ENCODE results near the gene SMC4. TPM values are rescaled to one million over a fixed set of nuclear protein-coding genes. Genes with fewer than 3 reads are reported as not detected.
"Not testable (repeated sequence)": the region's sequence is repeated elsewhere in the genome, so short reads cannot be mapped to it uniquely, and the experiment has no call there.

The SMC4 gene
- 100 to 1,000 TPM; 159 to 287 TPM for total RNA-seq

DNA sequence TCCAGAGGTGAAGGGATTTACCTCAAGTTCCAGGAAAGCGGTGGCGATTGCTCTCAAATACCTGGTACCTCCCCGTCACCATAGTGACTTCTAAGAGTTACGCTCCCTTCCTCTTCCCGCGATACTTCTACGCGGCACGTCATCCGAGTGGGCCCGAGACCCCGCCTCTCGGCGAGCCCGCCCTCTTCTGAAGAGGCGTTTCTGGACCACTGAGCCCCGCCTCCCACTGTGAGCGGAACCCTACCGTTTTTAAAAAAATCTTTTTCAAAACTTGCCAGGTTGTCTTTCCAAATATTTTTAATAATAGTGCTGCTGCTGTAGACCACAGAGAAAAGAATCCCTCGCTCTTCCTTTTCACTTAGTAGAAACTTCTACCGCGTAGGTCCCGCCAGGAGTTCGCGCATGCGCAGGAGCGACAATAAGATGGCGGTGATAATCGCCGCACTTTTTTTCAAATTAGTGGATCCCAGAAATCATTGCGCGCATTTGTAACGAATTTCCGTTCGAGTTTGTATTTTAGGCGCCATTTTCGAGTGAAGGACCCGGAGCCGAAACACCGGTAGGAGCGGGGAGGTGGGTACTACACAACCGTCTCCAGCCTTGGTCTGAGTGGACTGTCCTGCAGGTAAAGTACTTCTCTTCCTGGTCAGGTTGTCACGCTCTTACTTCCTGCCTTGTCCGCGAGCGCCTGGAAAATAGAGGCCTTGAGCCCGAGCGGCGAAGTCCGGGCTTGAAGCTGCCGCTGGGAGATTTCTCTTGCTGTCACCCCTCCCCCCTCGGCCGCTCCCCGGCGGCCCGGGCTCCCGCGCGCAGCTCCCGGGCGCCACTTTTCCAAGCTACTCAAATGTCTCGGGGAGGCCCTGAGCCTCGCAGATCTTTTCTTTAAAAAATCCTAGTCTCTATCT, at the start of gene SMC4, which contains the start of gene IFT80:
TSS of gene SMC4 (plus strand) at position 526 of the 905 bp plus-strand sequence. CDS start 1,177 bp downstream, outside the sequence.
TSS of gene IFT80 (minus strand) at position 101 of the 905 bp plus-strand sequence. CDS start 14,625 bp downstream, outside the sequence.
- DNase-seq (ENCODE audit: low spot score in 2 of 2) (peak; percentile 91 to 95), ATAC-seq (peak; percentile 97 to 98)
- peaks cover 44 to 47% of the 10 kb centered on the region in 2 donors for H3K36me3 Mint-ChIP-seq
- no peaks in the 10 kb centered on the region for H3K9me3 Mint-ChIP-seq
- peak within 1 kb of the TSS; percentile 100 for H3K27ac Mint-ChIP-seq

GRCh38 chr3:160355826-160356225, 43.6 kb upstream of the SMC4 start:
- ATAC-seq (no peak), DNase-seq (ENCODE audit: low spot score in 2 of 2) (no peak)
- H3K27ac Mint-ChIP-seq: no peak overlapping the region
- H3K36me3 Mint-ChIP-seq: peaks cover 0 to 2% of the 10 kb centered on the region in 2 donors
- H3K9me3 Mint-ChIP-seq: no peaks in the 10 kb centered on the region

- H3K36me3 Mint-ChIP-seq: peaks cover 25% of the 10 kb centered on the region in 2 donors
- DNase-seq (ENCODE audit: low spot score in 2 of 2); ATAC-seq; H3K27ac Mint-ChIP-seq; H3K9me3 Mint-ChIP-seq: not testable (repeated sequence)
Measured at GRCh38 chr3:160362896-160363295, 36.6 kb upstream of the SMC4 start.

GRCh38 chr3:160365869-160366522, 33.5 kb upstream of the SMC4 start:
- no peak overlapping the region for H3K27ac Mint-ChIP-seq
- no peak for DNase-seq (ENCODE audit: low spot score in 2 of 2)
- ATAC-seq: no peak
- no peaks in the 10 kb centered on the region for H3K9me3 Mint-ChIP-seq
- H3K36me3 Mint-ChIP-seq: peaks cover 21 to 25% of the 10 kb centered on the region in 2 donors

GRCh38 chr3:160368804-160369203, 30.6 kb upstream of the SMC4 start:
- H3K9me3 Mint-ChIP-seq: no peaks in the 10 kb centered on the region
- no peak for DNase-seq (ENCODE audit: low spot score in 2 of 2)
- no peak for ATAC-seq
- peaks cover 8% of the 10 kb centered on the region in 2 donors for H3K36me3 Mint-ChIP-seq
- H3K27ac Mint-ChIP-seq: no peak overlapping the region

GRCh38 chr3:160369784-160370183, 29.7 kb upstream of the SMC4 start:
- Mint-ChIP-seq H3K36me3 (peaks cover 12 to 18% of the 10 kb centered on the region in 2 donors), H3K9me3 (no peaks in the 10 kb centered on the region), H3K27ac (no peak overlapping the region)
- ATAC-seq (no peak), DNase-seq (ENCODE audit: low spot score in 2 of 2) (no peak)

- H3K27ac Mint-ChIP-seq: no peak overlapping the region
- H3K9me3 Mint-ChIP-seq: no peaks in the 10 kb centered on the region
- no peak for ATAC-seq
- peaks cover 12 to 19% of the 10 kb centered on the region in 2 donors for H3K36me3 Mint-ChIP-seq
- no peak for DNase-seq (ENCODE audit: low spot score in 2 of 2)
Measured at GRCh38 chr3:160370987-160371857, 28.2 kb upstream of the SMC4 start.

GRCh38 chr3:160372780-160373179, 26.7 kb upstream of the SMC4 start:
- Mint-ChIP-seq H3K9me3 (no peaks in the 10 kb centered on the region), H3K36me3 (peaks cover 7 to 14% of the 10 kb centered on the region in 2 donors), H3K27ac (no peak overlapping the region)
- no peak for ATAC-seq
- no peak for DNase-seq (ENCODE audit: low spot score in 2 of 2)

- no peaks in the 10 kb centered on the region for H3K9me3 Mint-ChIP-seq
- ATAC-seq (no peak), DNase-seq (ENCODE audit: low spot score in 2 of 2) (no peak)
- no peak overlapping the region for H3K27ac Mint-ChIP-seq
- H3K36me3 Mint-ChIP-seq: peaks cover 7 to 14% of the 10 kb centered on the region in 2 donors
Measured at GRCh38 chr3:160373655-160374054, 25.8 kb upstream of the SMC4 start.

DNA sequence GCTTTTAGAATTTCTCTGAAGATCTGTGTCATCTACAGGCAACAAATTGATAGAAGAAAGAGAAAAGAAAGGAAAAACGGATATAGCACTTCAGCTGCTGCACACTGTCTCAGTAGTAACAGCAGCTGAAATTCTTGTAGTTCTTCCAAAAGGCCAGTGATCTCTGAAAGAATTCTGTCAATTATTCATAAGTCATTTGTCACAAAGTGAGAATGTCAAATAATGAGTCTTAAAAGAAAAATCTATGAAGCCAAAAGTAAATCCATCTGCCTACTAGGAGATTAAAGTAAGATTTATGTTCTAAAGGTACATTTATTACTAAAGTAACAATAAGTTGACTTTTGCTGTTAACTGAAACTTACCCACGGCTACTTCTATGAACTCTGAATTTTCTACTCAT, 25.0 kb upstream of the SMC4 start:
- H3K36me3 Mint-ChIP-seq: peaks cover 7 to 20% of the 10 kb centered on the region in 2 donors
- DNase-seq (ENCODE audit: low spot score in 2 of 2): no peak
- no peak for ATAC-seq
- H3K9me3 Mint-ChIP-seq: no peaks in the 10 kb centered on the region
- H3K27ac Mint-ChIP-seq: no peak overlapping the region

DNA sequence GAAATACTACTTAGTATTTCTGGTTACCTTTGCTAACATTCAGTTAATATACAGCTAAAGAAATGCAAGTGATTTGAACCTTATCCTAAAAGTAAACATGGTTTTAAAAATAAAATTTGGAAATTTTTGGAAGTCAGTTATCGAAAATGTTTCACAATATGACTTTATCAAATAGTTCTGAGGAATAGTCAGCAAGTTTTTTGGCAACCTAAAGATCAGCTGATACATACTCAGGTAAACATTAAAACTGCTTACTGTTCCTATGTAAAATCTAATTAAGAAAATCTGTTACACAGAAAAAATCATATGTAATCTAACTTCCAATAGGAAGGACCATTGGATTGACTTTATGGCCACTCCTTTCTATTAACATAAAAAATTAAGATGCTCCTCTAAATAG, 24.5 kb upstream of the SMC4 start:
- peaks cover 7 to 20% of the 10 kb centered on the region in 2 donors for H3K36me3 Mint-ChIP-seq

DNA sequence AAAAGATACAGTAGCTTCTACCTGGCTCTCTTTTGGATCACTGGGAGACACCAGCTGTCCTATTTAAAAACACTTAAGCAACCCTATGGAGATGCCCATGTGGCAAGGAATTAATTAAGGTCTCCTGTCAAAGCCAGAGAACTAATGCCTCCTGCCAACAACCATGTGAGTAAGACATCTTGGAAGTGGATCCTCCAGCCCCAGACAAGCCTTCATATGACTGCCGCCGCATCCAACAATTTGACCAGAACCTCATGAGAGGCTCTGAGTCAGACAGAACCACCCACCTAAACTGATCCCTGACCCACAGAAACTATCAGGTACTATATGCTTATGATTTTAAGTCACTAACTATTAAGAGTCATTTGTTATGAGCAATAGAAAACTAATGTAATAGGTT, 22.8 kb upstream of the SMC4 start:
- ATAC-seq: no peak
- H3K27ac Mint-ChIP-seq: no peak overlapping the region
- DNase-seq (ENCODE audit: low spot score in 2 of 2): no peak
- H3K36me3 Mint-ChIP-seq: peaks cover 7 to 20% of the 10 kb centered on the region in 2 donors
- H3K9me3 Mint-ChIP-seq: no peaks in the 10 kb centered on the region

More for the DNA sequence above, 24.5 kb upstream of the SMC4 start:
- Mint-ChIP-seq H3K27ac (no peak overlapping the region), H3K9me3 (no peaks in the 10 kb centered on the region)
- DNase-seq (ENCODE audit: low spot score in 2 of 2): no peak
- no peak for ATAC-seq

DNA sequence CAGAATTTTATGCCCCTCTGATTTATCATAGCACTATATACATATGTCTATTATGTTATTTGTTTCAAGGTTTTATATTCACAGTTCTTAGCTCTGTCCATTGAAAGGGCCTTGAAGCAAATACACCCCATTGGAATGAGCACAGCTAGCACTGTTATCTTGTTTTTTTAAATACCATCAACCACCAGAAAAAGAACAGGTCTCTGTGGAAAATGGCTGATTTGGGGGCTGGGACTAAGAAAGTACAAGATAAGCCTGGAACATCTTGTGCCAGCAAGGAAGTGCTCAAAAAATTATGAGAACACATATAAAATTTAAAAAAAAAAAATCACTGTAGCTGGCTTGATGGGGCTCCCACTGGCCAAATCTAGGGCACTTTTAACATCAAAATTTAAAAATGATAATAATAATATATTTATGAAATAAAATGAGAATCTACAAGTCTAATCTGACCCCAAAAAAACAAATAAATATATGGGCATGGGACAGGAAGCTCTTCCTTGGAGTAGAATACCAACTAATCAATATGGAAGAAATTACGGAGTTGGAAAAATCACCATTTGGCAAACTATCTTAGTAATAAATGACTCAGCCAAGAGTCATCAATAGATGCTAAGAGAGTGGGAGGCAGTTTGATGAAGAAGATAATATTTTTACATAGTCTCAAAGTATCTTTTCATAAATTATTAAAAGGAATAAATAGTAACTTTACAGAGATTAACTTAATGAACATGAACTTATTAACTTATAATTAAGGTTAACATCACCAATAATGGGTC, 20.9 kb upstream of the SMC4 start:
- H3K9me3 Mint-ChIP-seq: no peaks in the 10 kb centered on the region
- no peak for DNase-seq (ENCODE audit: low spot score in 2 of 2)
- H3K36me3 Mint-ChIP-seq: peaks cover 12 to 20% of the 10 kb centered on the region in 2 donors
- ATAC-seq: no peak
- H3K27ac Mint-ChIP-seq: peak overlapping the region in 1 of 2 donors; percentile 44

GRCh38 chr3:160379628-160380214, 19.7 kb upstream of the SMC4 start:
- no peak for DNase-seq (ENCODE audit: low spot score in 2 of 2)
- Mint-ChIP-seq H3K27ac (no peak overlapping the region), H3K36me3 (peaks cover 5 to 8% of the 10 kb centered on the region in 2 donors), H3K9me3 (no peaks in the 10 kb centered on the region)
- ATAC-seq: no peak

DNA sequence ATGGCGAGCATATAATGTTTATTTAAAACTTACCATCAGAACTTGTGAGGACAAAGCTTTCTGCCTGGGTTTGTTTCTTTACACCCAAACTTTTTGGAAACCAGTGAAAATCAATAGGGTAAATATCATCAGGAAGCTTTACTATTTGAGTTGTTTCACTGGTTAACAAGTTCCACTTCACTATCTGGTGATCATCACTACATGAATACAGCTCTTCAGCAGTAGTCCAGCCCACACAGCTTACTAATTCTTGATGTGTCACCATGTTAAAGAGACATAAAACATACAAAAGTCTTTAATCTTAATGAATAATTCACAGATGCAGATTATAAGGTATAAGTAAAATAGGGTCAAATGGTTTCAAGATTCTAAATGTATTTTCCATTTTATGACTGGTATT, 18.0 kb upstream of the SMC4 start:
- ATAC-seq (no peak), DNase-seq (ENCODE audit: low spot score in 2 of 2) (no peak)
- H3K27ac Mint-ChIP-seq: no peak overlapping the region
- H3K9me3 Mint-ChIP-seq: no peaks in the 10 kb centered on the region
- peaks cover 5 to 6% of the 10 kb centered on the region in 2 donors for H3K36me3 Mint-ChIP-seq
